ENCODE data around the gene RALGPS1. TPM values are rescaled to one million over a fixed set of nuclear protein-coding genes. Genes with fewer than 3 reads are reported as not detected.

The RALGPS1 gene
- total and polyA plus RNA-seq, 2 of the 8 experiments (the other 6 are each of a cell fraction or from before 2014, with no cell fraction given): 20.0 to 23.5 TPM

DNA sequence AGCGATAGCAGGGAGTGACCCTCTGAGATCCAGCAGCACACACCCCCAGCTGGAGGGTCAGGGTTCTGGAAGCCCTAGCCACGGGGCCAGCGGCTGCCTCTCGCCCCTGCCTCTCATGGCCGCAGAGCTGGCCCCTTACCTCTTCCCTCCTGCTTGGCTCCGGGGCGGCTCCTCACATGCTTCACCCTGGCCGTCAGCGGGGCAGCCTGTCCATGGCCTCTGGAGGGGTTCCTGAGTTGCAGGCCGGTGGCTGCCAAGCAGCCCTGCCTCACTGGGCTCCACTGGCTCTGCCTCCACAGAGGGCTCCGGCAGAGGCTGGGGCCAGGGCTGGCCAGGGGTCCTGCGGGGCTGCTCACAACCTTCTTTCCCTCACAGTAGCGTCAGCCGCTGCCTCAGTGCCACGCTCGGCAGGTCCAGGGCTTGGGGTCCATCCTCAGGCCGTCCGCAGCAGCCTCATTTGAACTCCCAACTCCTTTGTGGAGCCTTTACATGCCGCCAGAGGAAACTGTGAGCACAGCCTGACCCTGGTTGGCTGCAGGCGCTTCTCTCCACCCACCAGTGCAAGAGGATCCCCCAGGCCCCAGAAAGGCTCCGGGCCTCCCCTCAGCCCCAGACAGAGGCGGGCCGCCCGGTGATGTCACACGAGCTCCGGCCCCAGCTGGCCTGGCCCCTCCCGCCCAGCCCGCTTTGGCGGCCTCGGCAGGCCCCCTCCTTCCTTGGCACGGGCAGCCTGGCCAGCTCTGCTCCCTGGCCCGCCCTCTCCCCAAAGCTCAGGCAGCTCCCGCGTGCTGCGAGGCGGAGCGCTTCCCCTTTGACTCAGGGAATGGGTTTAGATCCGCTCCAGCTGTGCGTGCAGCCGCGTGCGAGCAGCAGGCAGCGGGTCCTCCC lies 207.8 kb downstream of the RALGPS1 start, which contains the start of gene ANGPTL2:
Gene ANGPTL2, minus strand, starts transcription at position 460 of the 888 bp plus-strand sequence. CDS start 13,904 bp downstream, outside the sequence.
- peak within 1 kb of the TSS; percentile 56 for H3K27ac ChIP-seq (ENCODE audit: low read depth, low read length)
- H3K56ac ChIP-seq (replicated peaks; ENCODE audit: insufficient read length, low read depth, low read length): peak within 1 kb of the TSS; percentile 23
- H4K91ac ChIP-seq (replicated peaks; ENCODE audit: insufficient read length, low read length): peak within 1 kb of the TSS; percentile 56
- H4K20me1 ChIP-seq (replicated peaks in 1 of 2; ENCODE audit: control insufficient read depth in 1 of 2, insufficient read depth in 2 of 2, low read length in 2 of 2): peaks cover 2 to 8% of the 10 kb centered on the region in 2 experiments
- H3K23ac ChIP-seq (ENCODE audit: insufficient read length): no peak within 1 kb of the TSS
- FAIRE-seq: peak; percentile 19
- H3K4me1 ChIP-seq (replicated peaks in 1 of 4; ENCODE audit: control insufficient read depth in 3 of 4, insufficient read depth in 4 of 4, low read length in 3 of 4): peaks cover 9 to 17% (median 11%) of the 10 kb centered on the region in 4 experiments
- peak; percentile 73 to 90 for DNase-seq (ENCODE audit: low read depth in 1 of 2, low spot score in 2 of 2)
- H3K9me3 ChIP-seq (ENCODE audit: insufficient read depth in 2 of 2, low read depth in 1 of 2, low read length in 1 of 2): no peaks in the 10 kb centered on the region
- peak within 1 kb of the TSS; percentile 88 to 94 for H3K4me2 ChIP-seq (ENCODE audit: insufficient read depth in 1 of 2, low read depth in 2 of 2, low read length in 2 of 2)
- no peaks in the 10 kb centered on the region; a peak in 2 of 7 replicates for H3K27me3 ChIP-seq (replicated peaks in 1 of 4; ENCODE audit: control insufficient read depth in 3 of 4, extremely low read depth in 1 of 4, insufficient read depth in 3 of 4, low read length in 3 of 4)
- WGBS, 2 experiments (ENCODE audit: extremely low coverage in 1 of 2, insufficient coverage in 1 of 2, insufficient read length in 1 of 2, insufficient replicate concordance in 2 of 2, low coverage in 1 of 2, low lambda C conversion rate in 2 of 2, missing lambda C conversion rate in 1 of 2): 2% methylated on average over 32 of the region's 43 CpGs; no CpG with 5 or more reads in 1 of the 2 experiments
- H2AFZ ChIP-seq (ENCODE audit: low read length): 0 out of 2 replicates have a peak within 1 kb of the TSS, but pooled peaks have one; percentile 4
- peaks cover 2% of the 10 kb centered on the region; the same call in 1 of the 2 replicates for H3K79me1 ChIP-seq (ENCODE audit: low read depth, low read length)
- H3K9ac ChIP-seq (replicated peaks in 1 of 4; ENCODE audit: extremely low read depth in 1 of 4, low read depth in 3 of 4, low read length in 3 of 4): peak within 1 kb of the TSS; percentile 15 to 72 (median 58); a peak in 6 of 7 replicates
- H4K5ac ChIP-seq (ENCODE audit: insufficient read length, low read depth, low read length): peak within 1 kb of the TSS; percentile 75
- H2BK15ac ChIP-seq (ENCODE audit: low read length): peak within 1 kb of the TSS; percentile 55; the same call in 1 of the 2 replicates
- ChIA-PET CTCF (ENCODE audit: partially characterized antibody) (interaction anchor here (0.7 to 2.3 kb wide), 17 partner anchors 8 to 182 kb away, joined by 3 to 14 read pairs (median 4); no protein-coding TSS in a partner anchor), POLR2A (ENCODE audit: partially characterized antibody) (interaction anchor here (0.8 to 3.1 kb wide), 8 partner anchors 9 to 302 kb away, joined by 3 to 15 read pairs (median 6); partner anchors contain the start of gene ZNF79)
- H3K14ac ChIP-seq (ENCODE audit: insufficient read length): no peak within 1 kb of the TSS
- H3K4ac ChIP-seq (replicated peaks; ENCODE audit: insufficient read length, low read depth, low read length): peak within 1 kb of the TSS; percentile 79
- H2BK120ac ChIP-seq (replicated peaks; ENCODE audit: low read depth, low read length): peak within 1 kb of the TSS; percentile 51
- peak within 1 kb of the TSS; percentile 47 to 69 (median 64) for H3K4me3 ChIP-seq (ENCODE audit: extremely low read depth in 1 of 4, insufficient read depth in 2 of 4, low read depth in 3 of 4, low read length in 4 of 4)
- H3K23me2 ChIP-seq (ENCODE audit: low read depth, low read length): peaks cover 13% of the 10 kb centered on the region
- peak within 1 kb of the TSS; percentile 84 for H2AK5ac ChIP-seq (ENCODE audit: low read depth, low read length)
- peak within 1 kb of the TSS; percentile 69; the same call in 1 of the 2 replicates for H2BK5ac ChIP-seq (ENCODE audit: low read depth, low read length)
- H3K79me2 ChIP-seq (ENCODE audit: control insufficient read depth in 1 of 2, insufficient read depth in 2 of 2, low read length in 2 of 2): peaks cover 0 to 4% of the 10 kb centered on the region in 2 experiments; a peak in 1 of 4 replicates
- H4K8ac ChIP-seq (ENCODE audit: extremely low read depth, insufficient read depth, low read length): peak within 1 kb of the TSS; percentile 62
- H2BK20ac ChIP-seq (ENCODE audit: low read length): no peak within 1 kb of the TSS
- H3K36me3 ChIP-seq (ENCODE audit: control insufficient read depth in 2 of 4, insufficient read depth in 4 of 4, low read length in 3 of 4): no peaks in the 10 kb centered on the region; a peak in 1 of 8 replicates
- H2BK12ac ChIP-seq (ENCODE audit: low read depth, low read length): peak within 1 kb of the TSS; percentile 78; the same call in 1 of the 2 replicates
- H3K18ac ChIP-seq (ENCODE audit: extremely low read depth, low read length): peak within 1 kb of the TSS; percentile 92
- TF ChIP-seq, protein P1, sequence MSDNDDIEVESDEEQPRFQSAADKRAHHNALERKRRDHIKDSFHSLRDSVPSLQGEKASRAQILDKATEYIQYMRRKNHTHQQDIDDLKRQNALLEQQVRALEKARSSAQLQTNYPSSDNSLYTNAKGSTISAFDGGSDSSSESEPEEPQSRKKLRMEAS (IDR thresholded peaks at IDR 0.05): peak; percentile 97
- TF ChIP-seq TBP (IDR thresholded peaks at IDR 0.05; ENCODE audit: low read depth, low read length) (peak; percentile 56), TAF1 (IDR thresholded peaks at IDR 0.05; ENCODE audit: low read depth, low read length) (peak; percentile 81), CHD1 (IDR thresholded peaks at IDR 0.05; ENCODE audit: low read depth, low read length) (no peak), ASH2L (IDR thresholded peaks at IDR 0.05; ENCODE audit: low read length) (peak; percentile 38), ATF2 (IDR thresholded peaks at IDR 0.05; ENCODE audit: low read length) (0 out of 2 replicates have a peak, but pooled peaks have one; percentile 64), RAD21 (IDR thresholded peaks at IDR 0.05 in 1 of 2, conservative IDR thresholded peaks at IDR 0.05 in 1 of 2; ENCODE audit: low read depth in 2 of 2, low read length in 2 of 2) (no peak; a peak in 1 of 4 replicates)

Data from H1 (cell line).